Measurements from ENCODE around the gene PEX11B.

Gene PEX11B, protein sequence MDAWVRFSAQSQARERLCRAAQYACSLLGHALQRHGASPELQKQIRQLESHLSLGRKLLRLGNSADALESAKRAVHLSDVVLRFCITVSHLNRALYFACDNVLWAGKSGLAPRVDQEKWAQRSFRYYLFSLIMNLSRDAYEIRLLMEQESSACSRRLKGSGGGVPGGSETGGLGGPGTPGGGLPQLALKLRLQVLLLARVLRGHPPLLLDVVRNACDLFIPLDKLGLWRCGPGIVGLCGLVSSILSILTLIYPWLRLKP

DNA sequence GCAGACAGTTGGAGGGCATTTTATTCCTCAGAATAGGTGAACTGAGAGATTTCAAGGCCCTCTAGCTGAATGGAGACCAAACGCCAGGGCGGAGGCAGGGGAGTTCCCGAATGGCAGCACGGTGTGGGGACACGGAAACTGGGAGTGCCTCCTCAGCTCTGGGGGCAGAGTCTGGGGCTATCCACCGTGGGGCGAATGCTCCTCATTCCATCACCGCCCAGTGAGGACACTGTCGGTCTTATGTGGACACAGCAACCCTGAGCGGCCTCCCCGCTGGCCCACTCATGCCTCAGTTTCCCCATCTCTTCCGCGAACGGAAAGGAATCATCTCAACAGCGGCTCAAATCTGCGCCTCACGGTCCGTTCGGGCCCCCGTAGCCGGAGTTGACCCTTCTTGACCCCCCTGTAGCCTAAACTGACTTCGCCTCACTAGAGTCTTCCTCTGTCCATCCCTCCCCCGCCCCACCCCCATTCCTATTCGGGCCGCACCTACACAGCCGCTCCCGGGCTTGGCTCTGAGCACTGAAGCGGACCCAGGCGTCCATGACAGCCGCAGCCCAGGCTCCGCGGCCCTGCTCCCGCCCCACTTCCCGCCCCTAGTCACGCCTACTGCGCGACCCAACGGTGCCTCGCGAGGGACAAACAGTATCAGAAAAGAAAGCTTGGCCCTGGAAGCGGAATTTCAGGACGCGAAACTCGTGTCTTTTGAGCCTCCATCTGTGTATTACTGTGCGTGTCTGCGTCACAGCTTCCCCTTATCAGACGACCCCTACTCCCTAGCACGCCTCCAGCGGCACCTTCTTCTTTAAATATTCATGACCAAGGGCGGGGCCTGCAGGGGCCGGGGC is at the start of gene PEX11B:
TSS of gene PEX11B (minus strand) at position 574 of the 848 bp plus-strand sequence. CDS start at position 545, 29 bp downstream.
- TF ChIP-seq GATA3 (IDR thresholded peaks at IDR 0.05; ENCODE audit: low read depth, low read length) (no peak), GATA2 (IDR thresholded peaks at IDR 0.05; ENCODE audit: low read depth, low read length) (no peak; the same call in 1 of the 2 replicates)

DNA sequence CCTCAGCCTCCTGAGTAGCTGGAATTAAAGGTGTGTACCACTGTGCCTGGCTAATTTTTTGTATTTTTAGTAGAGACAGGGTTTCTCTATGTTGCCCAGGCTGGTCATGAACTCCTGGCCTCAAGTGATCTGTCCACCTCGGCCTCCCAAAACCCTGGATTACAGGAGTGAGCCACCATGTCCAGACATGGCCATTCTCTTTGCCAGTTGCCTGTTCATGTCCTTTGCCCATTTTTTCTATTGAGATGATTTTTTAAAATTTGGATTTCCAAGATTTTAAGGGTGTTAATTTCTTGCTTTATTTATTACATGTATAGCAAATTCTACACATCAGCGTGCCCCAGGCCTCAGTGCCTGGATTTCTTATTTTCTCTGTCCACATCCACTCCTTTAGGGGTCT is 48.8 kb upstream of the PEX11B start:
- TF ChIP-seq GATA2 (IDR thresholded peaks at IDR 0.05; ENCODE audit: low read depth, low read length), result no peak
- no peak for TF ChIP-seq GATA3 (IDR thresholded peaks at IDR 0.05; ENCODE audit: low read depth, low read length)

DNA sequence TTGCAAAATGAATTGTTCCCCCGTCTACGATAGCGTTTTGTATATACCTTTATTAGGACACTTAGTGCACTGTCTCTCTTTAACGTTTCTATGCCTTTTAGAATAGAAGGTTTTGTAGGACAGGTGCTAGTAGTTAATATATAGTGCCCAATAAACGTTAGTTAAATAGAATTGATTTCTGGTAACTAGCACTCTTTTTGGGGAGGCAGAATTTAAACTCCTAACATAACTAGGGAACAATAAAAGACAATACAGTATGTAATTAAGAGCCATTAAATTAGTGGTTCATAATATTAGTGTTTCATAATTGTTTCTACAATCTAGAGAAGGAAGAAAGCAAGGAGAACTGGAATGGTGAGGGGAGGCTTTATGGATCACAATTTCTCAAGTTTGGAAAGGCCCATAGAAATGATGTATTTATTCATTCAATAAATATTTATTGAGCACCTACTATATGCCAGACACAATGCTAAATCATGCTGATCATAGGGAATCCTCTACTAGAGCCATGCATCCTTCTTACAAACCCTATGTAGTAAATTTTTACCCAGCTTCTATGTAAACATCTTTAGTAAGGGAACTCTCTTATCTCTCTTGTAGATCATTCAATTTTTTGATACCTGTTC is 46.7 kb upstream of the PEX11B start:
- no peak for TF ChIP-seq GATA2 (IDR thresholded peaks at IDR 0.05; ENCODE audit: low read depth, low read length)
- no peak for TF ChIP-seq GATA3 (IDR thresholded peaks at IDR 0.05; ENCODE audit: low read depth, low read length)

DNA sequence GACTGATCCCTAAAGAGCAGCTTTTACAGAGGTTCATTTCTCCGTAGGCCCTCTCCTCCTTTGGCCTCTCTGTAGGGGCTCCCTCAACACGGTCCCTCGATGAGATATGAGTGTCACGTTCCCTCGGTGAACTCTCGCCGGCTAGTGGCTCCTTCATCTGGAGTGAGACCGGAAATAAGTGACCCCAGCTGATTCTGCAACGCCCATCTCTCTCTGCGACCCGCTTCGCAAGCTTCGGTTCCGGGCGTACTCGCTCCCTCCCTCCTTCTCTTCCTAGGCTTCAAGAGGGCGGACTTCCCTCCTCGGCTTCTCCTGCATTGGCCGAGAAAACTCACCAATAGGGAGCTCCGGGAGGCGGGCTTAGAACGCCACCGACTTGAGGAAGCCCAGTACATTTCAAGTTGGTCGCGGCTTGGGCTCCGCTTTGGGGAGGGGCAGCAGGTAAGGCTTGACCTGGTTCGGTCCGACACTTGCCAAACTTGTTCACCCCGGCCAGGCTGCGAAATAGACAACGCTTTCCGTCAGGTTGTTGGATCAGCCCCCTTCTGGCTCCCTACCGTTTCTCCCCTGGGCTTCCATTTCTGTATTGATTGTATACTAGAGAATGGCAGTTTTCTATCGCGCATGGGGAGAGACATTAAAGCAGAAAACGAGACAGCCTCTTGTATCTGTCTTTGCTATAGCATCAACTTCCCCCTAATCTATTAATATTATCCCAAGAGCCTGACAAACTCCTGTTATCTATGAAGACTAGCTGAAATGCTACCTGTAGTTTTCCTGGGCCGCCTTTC is 46.0 kb upstream of the PEX11B start, which contains the start of the genes ANKRD34A and POLR3GL:
TSS of gene ANKRD34A (minus strand) at position 248 of the 791 bp plus-strand sequence. CDS start 2,816 bp downstream, outside the sequence.
TSS of gene POLR3GL (plus strand) at position 363 of the 791 bp plus-strand sequence. CDS start 10,176 bp downstream, outside the sequence.
- TF ChIP-seq GATA2 (IDR thresholded peaks at IDR 0.05; ENCODE audit: low read depth, low read length), result no peak
- no peak for TF ChIP-seq GATA3 (IDR thresholded peaks at IDR 0.05; ENCODE audit: low read depth, low read length)

DNA sequence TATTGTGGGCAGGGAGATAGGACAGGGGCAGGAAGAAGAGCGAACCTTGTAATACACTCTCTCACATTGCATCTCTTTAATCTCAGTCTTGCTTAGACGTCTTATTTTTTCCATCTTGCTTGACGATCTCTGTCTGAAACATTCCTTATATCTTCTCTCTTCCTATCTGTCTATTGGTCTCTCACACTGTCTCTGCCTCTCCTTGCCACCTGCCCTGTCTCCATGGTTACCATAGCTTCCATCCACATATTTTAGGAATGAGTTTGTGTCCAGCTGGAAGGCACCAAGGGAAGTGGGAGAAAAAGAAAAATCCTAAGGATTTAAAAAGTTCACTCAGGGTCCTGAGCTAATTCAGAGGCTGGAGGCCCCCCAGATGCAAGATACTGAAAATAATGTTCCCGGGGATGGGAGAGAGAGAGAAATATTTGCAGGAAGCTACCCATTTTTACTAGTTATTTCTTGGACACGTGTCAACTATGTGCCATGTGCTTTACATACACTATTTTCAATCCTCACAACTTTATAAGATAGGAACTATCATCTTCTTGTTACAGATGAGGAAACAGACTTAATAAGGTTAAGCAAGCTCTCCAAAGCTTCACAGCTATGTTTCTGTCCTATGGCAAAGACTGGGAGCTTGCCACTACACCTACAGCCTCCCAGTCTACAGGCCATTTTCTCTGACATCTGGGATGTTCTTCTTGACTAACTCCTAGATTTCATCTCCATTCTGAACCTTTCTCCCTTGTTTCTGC is 44.9 kb upstream of the PEX11B start:
- TF ChIP-seq GATA2 (IDR thresholded peaks at IDR 0.05; ENCODE audit: low read depth, low read length), result no peak
- TF ChIP-seq GATA3 (IDR thresholded peaks at IDR 0.05; ENCODE audit: low read depth, low read length), result no peak

DNA sequence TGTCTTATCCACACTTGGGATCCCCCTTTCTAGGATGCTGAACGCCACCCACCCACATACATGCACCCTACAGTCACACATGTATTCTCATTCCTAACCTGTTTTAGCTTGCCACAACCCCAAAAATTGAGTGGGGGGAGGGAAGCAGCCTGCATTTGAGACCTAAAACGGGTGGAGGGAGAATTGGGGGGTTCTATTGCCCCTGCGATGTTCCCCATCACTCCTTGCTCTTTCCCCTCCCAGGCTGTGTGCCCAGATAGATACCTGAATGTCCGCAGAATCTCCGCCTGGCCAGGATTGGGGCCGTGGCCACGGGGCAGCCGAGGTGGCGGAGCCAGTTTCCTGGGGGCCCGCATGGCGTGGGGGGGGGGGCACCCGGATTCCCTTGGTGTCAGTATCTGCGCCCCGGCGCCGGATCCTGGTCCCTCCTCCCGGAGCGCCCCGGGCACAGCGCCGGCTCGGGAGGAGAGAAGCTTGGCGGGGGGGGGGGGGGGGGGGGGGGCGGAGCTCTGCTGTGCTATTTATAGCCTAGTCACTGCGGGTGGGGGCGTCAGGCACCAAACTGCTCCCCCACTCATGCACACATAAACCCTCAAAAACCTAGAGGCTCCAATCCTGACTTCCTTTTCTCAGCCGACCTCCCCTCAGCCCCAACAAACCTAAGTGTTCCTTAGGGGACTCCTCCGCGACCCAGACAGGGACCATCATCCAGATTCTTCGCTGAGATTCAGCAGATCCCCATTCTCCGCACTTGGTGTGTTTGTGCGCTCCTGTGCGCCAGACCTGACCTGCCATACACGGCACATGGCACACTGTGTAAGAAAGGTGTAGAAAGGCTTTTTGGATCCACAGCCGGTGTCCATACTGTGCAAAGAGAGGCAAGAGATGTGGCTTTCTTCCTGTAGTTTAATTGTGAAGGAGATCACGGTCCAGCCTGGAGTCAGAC is 43.9 kb upstream of the PEX11B start:
- TF ChIP-seq GATA2 (IDR thresholded peaks at IDR 0.05; ENCODE audit: low read depth, low read length) (no peak), GATA3 (IDR thresholded peaks at IDR 0.05; ENCODE audit: low read depth, low read length) (no peak)

DNA sequence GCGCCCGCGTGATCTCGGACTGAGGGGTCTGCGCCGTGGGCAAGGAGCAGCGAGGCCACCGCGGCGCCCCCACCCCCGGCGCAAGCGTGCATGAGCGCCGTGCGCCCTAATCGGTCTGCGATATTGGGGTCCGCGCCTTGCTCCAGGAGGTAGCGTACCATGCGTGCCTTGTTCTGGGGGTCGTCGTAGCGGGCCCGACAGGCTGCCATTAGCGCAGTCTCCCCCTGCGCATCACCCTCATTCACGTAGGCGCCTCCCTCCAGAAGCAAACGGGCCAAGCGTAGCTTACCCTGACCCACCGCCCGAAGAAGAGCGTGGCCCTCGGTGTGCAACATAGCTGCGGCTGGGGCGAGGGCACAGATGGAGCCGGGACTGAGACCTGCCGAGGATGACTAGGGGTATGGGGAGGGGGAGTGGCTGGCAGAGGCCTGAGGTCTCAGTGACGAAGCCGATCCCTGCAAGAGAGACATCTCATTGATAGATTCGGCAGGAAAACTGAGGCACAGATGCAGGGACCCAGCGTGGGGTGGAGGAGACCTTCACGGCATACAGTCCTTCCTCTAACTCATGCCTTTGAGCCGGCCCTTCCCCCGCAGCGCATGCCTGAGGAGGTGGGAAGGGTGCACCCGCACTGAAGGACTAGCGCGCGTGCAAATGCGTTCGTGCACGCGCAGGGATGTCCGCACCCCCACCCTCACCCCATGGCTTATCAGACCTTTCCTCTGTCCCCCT is 43.1 kb upstream of the PEX11B start:
- no peak for TF ChIP-seq GATA2 (IDR thresholded peaks at IDR 0.05; ENCODE audit: low read depth, low read length)
- no peak for TF ChIP-seq GATA3 (IDR thresholded peaks at IDR 0.05; ENCODE audit: low read depth, low read length)

DNA sequence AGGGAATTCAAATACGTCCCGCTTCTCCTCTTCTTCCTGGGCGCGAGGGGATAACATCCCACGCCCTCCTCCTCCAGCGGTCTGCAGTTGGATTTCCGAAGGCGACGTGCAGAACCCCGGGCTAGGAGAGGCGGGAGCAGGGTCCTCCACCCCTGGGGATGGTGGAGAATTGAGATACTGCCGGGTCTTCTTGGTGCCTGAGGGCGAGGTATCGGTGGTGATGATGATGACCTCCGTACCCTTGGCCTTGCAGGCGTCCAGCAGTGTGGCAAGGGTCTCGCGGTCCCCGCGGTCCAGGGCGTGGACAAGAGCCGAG is 42.5 kb upstream of the PEX11B start:
- TF ChIP-seq GATA3 (IDR thresholded peaks at IDR 0.05; ENCODE audit: low read depth, low read length) (no peak), GATA2 (IDR thresholded peaks at IDR 0.05; ENCODE audit: low read depth, low read length) (no peak)

DNA sequence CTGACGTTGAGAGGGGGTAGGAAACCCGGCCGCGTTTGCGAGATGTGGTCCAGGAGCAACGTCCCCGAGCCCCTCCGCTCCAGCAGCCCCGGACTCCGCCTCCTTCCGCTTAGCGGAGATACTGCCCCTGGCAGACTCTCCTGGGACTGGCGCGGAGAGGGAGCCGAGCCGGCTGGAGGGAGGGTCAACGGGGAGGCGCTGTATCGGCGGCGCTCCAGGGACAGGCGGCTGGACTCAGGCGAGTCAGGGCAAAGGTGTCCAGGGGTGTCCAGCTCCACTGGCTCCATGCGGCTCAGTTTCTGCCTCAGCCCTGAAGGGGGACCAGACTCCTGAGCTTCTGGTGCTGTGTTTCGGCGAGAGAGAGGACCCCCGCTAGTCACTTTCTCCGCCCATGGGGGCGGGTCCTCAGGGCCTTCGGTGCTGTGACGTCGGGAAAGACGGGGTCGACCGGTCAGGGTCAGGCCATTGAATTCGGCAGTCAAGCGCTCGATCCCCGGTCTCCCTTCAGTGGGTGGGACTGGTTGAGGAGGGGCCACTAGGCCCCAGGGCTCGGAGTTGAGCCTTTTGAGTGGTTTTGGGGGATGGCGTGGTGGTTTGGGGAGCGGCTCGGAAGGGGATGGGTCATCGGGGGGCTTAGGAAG is 42.1 kb upstream of the PEX11B start:
- TF ChIP-seq GATA2 (IDR thresholded peaks at IDR 0.05; ENCODE audit: low read depth, low read length) (no peak), GATA3 (IDR thresholded peaks at IDR 0.05; ENCODE audit: low read depth, low read length) (no peak)

DNA sequence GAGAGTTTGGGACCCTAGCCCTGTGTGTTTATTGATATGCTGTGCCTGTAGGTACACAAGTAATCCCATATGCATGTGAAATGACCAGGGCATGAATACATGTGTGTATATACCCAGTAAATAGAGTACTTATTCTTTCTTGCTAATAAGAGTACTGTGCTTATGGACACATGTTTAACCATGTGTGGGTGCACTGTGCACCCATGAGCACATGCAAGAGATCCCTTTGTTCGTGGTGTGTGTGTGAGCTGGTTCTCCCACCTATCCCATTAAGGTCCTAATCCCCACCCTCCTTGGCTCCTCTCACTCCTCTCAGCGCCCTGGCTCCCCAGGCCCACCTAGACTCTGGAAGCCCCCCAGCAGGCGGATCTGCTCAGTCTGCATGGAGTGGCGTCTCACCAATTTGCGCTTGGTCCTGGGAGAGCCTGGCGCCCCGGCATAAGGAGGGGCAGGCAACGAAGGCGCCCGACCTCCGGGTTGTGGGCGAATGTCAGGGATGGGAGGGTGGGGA is 41.5 kb upstream of the PEX11B start:
- TF ChIP-seq GATA3 (IDR thresholded peaks at IDR 0.05; ENCODE audit: low read depth, low read length) (no peak), GATA2 (IDR thresholded peaks at IDR 0.05; ENCODE audit: low read depth, low read length) (no peak)

DNA sequence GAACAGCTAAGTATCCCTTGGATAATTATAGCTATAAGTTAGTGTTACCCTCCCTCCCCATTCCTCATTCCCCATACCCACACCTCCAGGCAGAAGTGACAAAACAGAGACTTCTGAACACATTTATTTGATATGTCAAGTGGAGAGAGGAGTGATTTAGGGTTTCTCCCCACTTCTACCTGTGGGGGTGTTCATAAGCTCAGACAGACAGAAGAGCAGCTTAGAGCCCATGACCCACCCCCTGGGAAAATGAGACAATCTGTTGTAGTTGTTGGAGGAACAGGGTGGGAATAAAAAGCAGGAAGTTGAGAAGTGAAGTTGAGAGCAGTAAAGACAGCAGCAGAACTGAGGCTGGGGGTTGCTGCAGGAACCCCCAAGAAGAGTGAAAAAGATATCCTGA is 40.8 kb upstream of the PEX11B start:
- no peak for TF ChIP-seq GATA2 (IDR thresholded peaks at IDR 0.05; ENCODE audit: low read depth, low read length)
- TF ChIP-seq GATA3 (IDR thresholded peaks at IDR 0.05; ENCODE audit: low read depth, low read length), result no peak
